HCT116 (cell line): Measurements from ENCODE around the gene TBC1D2B.

Experiments used
- CTCF ChIP-seq, 3 experiments: fragments of 200-600 bp in 1 of 3; sonication (generic) in 1 of 3; IDR thresholded peaks in 2 of 3; conservative IDR thresholded peaks in 1 of 3; 2 replicates each; pipeline ENCODE4 v1.5.1; 2012 to 2017; ENCODE audit warnings: low read depth in 2 of 3, low read length in 2 of 3, antibody characterized with exemption in 1 of 3, borderline replicate concordance in 1 of 3, control low read depth in 1 of 3, mild to moderate bottlenecking in 1 of 3, mixed read lengths in 1 of 3, mixed run types in 1 of 3, moderate library complexity in 1 of 3; ENCODE audit not compliant: insufficient read depth in 1 of 3
- ELF1 ChIP-seq: IDR thresholded peaks from 2 replicates; pipeline ENCODE4 v1.6.1; 2012; ENCODE audit warnings: low read depth, borderline replicate concordance
- EZH2phosphoT487 ChIP-seq: fragments of 200-600 bp; IDR thresholded peaks from 2 replicates; pipeline ENCODE4 v1.6.1; 2018; ENCODE audit warnings: antibody characterized with exemption, borderline replicate concordance
- JUND ChIP-seq: IDR thresholded peaks from 2 replicates; pipeline ENCODE4 v1.6.1; 2012
- MAX ChIP-seq: IDR thresholded peaks from 2 replicates; pipeline ENCODE4 v1.6.1; 2012
- POLR2A ChIP-seq: IDR thresholded peaks from 2 replicates; pipeline ENCODE4 v1.7.0; 2011; ENCODE audit warnings: borderline replicate concordance; ENCODE audit not compliant: insufficient read depth, insufficient read length; ENCODE audit errors: extremely low read depth
- POLR2AphosphoS5 ChIP-seq: IDR thresholded peaks from 2 replicates; pipeline ENCODE4 v1.6.1; 2011; ENCODE audit warnings: mild to moderate bottlenecking, low read depth, low read length, moderate library complexity
- RAD21 ChIP-seq: IDR thresholded peaks from 2 replicates; pipeline ENCODE4 v1.6.1; 2012; ENCODE audit warnings: low read depth, mild to moderate bottlenecking
- SP1 ChIP-seq: IDR thresholded peaks from 2 replicates; pipeline ENCODE4 v1.6.1; 2012; ENCODE audit warnings: low read depth
- YY1 ChIP-seq: IDR thresholded peaks from 2 replicates; pipeline ENCODE4 v1.6.1; 2011; ENCODE audit warnings: low read length, low read depth, moderate library complexity, mild to moderate bottlenecking; ENCODE audit not compliant: insufficient replicate concordance; ENCODE audit errors: extremely low read depth
- ZNF274 ChIP-seq: fragments of 200-500 bp; sonication (Bioruptor generic); IDR thresholded peaks from 2 replicates; pipeline ENCODE4 v1.6.1; 2014; ENCODE audit warnings: mild to moderate bottlenecking, low read depth, low read length, inconsistent platforms

- TF ChIP-seq ZNF274 (no peak), MAX (no peak), JUND (no peak), CTCF (IDR thresholded peaks at IDR 0.05 in 2 of 3, conservative IDR thresholded peaks at IDR 0.05 in 1 of 3; ENCODE audit: borderline replicate concordance in 1 of 3, insufficient read depth in 1 of 3, low read depth in 2 of 3, low read length in 2 of 3) (no peak), ELF1 (no peak), RAD21 (no peak), EZH2phosphoT487 (no peak), YY1 (no peak), POLR2AphosphoS5 (no peak), POLR2A (no peak), SP1 (no peak)
Observed at GRCh38 chr15:78110096-78110495, 32.6 kb upstream of the TBC1D2B start.
